HG03060 (cell line): ENCODE results near the gene PHB1.

Experiments used
- ATAC-seq: cut with Tn5 transposase; IDR thresholded peaks from one replicate; pipeline ENCODE4 v1.9.1; 2021; ENCODE audit warnings: low read depth, moderate number of reproducible peaks; ENCODE audit not compliant: unreplicated experiment

The PHB1 gene

GRCh38 chr17:49358641-49359247 is 55.9 kb downstream of the PHB1 start:
- no peak for ATAC-seq

DNA sequence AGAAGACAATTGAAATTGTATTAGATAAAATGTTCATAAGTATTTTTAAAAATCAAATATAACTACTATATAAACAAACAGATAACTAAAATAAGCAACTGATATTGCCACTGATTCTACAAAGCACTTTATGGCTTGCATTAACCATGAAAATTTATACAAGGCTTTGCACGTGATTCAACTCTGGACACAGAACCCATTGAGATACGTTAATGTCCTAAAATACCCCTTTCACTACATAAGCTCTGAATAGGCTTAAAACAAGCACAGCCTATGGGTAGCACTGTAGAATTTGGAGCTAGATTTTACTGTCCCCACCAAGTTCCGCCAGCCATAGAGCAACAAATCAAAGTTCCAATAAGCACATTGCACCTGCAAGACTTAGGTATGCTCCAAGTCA is 57.2 kb downstream of the PHB1 start:
- ATAC-seq, result no peak

DNA sequence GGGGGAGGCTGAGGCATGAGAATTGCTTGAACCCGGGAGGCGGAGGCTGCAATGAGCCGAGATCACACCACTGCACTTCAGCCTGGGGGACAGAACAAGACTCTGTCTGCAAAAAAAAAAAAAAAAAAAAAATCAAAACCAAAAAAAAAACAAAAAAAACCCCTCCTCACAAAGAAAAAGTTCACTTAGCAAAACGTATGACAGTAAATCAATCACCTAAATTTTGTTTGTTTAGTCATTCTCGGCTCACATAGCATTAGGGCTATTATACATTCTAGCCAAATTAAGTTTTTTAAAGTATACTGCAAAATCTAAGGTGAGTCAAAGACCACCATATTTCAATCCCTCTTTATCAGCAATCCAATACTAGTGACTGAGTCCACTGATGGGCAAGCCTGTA is 58.4 kb downstream of the PHB1 start:
- no peak for ATAC-seq
